ENCODE results near the gene S1PR4. TPM values are rescaled to one million over a fixed set of nuclear protein-coding genes. Genes with fewer than 3 reads are reported as not detected.

The S1PR4 gene
- 0.58 TPM for total RNA-seq
- 1 to 10 TPM in 1 of 8 donors, under 1 TPM in 7; 0.31 to 1.0 (median 0.56) TPM for polyA plus RNA-seq (ENCODE audit: insufficient read depth in 1 of 8, insufficient read length in 8 of 8, low replicate concordance in 1 of 8)
- long read RNA-seq, donor 1 = 0 reads
- long read RNA-seq, donor 2 = 0 reads
- long read RNA-seq, donor 3 = 0 reads
- long read RNA-seq, donor 4, partial matches to known transcripts = 0 of 1 reads
- long read RNA-seq, donor 4, other reads (novel, unspliced or antisense) = 0 of 1 reads
- long read RNA-seq, donor 5, partial matches to known transcripts = 0 of 3 reads
- long read RNA-seq, donor 5, other reads (novel, unspliced or antisense) = 0 of 3 reads
- long read RNA-seq, donor 6 = 0 reads
- long read RNA-seq, donor 7 = 0 reads
- long read RNA-seq, donor 8, partial matches to known transcripts = 0 of 1 reads
- long read RNA-seq, donor 8, other reads (novel, unspliced or antisense) = 0 of 1 reads
- long read RNA-seq, donor 9 = 0 reads
- long read RNA-seq, donor 10, partial matches to known transcripts = 0 of 1 reads
- long read RNA-seq, donor 10, other reads (novel, unspliced or antisense) = 0 of 1 reads
- long read RNA-seq, donor 11 = 0 reads

- H3K4me1 ChIP-seq (ENCODE audit: control insufficient read depth, insufficient read depth, low read length) = peaks cover 20% of the 10 kb centered on the region
- no peaks in the 10 kb centered on the region for H3K9me3 ChIP-seq (replicated peaks; ENCODE audit: control insufficient read depth, low read depth, low read length)
- whole genome bisulfite sequencing (ENCODE audit: insufficient coverage) = 70% methylated on average over 41 of the region's 42 CpGs
- peak within 1 kb of the TSS; percentile 19 for H3K4me3 ChIP-seq (ENCODE audit: low read length)
- no peaks in the 10 kb centered on the region for H3K36me3 ChIP-seq (ENCODE audit: control insufficient read depth, insufficient read depth, low read length)
- no peak for DNase-seq
- no peaks in the 10 kb centered on the region for H3K27me3 ChIP-seq (ENCODE audit: control insufficient read depth, insufficient read depth, low read length)
- no peak within 1 kb of the TSS for H3K27ac ChIP-seq (ENCODE audit: low read length)
Observed at GRCh38 chr19:3178377-3178972, at the start of gene S1PR4. TSS of gene S1PR4 (plus strand) at chr19:3178769. CDS start at chr19:3178793, 24 bp downstream.

GRCh38 chr19:3129112-3129511, 49.5 kb upstream of the S1PR4 start:
- peaks cover 11% of the 10 kb centered on the region for H3K4me1 ChIP-seq (ENCODE audit: control insufficient read depth, insufficient read depth, low read length)

GRCh38 chr19:3131168-3131567, 47.4 kb upstream of the S1PR4 start:
- Histone ChIP-seq H3K9me3 (replicated peaks; ENCODE audit: control insufficient read depth, low read depth, low read length) (no peaks in the 10 kb centered on the region), H3K27ac (ENCODE audit: low read length) (no peak overlapping the region), H3K4me3 (ENCODE audit: low read length) (no peak overlapping the region), H3K36me3 (ENCODE audit: control insufficient read depth, insufficient read depth, low read length) (no peaks in the 10 kb centered on the region), H3K27me3 (ENCODE audit: control insufficient read depth, insufficient read depth, low read length) (no peaks in the 10 kb centered on the region), H3K4me1 (ENCODE audit: control insufficient read depth, insufficient read depth, low read length) (peaks cover 9% of the 10 kb centered on the region)
- WGBS (ENCODE audit: insufficient coverage) = 92% methylated on average over 17 of the region's 24 CpGs
- no peak for DNase-seq

More at GRCh38 chr19:3129112-3129511, 49.5 kb upstream of the S1PR4 start:
- Histone ChIP-seq H3K4me3 (ENCODE audit: low read length) (no peak overlapping the region), H3K36me3 (ENCODE audit: control insufficient read depth, insufficient read depth, low read length) (no peaks in the 10 kb centered on the region), H3K27ac (ENCODE audit: low read length) (no peak overlapping the region), H3K27me3 (ENCODE audit: control insufficient read depth, insufficient read depth, low read length) (no peaks in the 10 kb centered on the region), H3K9me3 (replicated peaks; ENCODE audit: control insufficient read depth, low read depth, low read length) (no peaks in the 10 kb centered on the region)
- DNase-seq = no peak
- no CpG with 5 or more reads among the region's 1 CpG for WGBS (ENCODE audit: insufficient coverage)

GRCh38 chr19:3132971-3133792, 45.4 kb upstream of the S1PR4 start:
- Histone ChIP-seq H3K36me3 (ENCODE audit: control insufficient read depth, insufficient read depth, low read length) (no peaks in the 10 kb centered on the region), H3K9me3 (replicated peaks; ENCODE audit: control insufficient read depth, low read depth, low read length) (no peaks in the 10 kb centered on the region), H3K27me3 (ENCODE audit: control insufficient read depth, insufficient read depth, low read length) (no peaks in the 10 kb centered on the region), H3K4me3 (ENCODE audit: low read length) (no peak overlapping the region), H3K4me1 (ENCODE audit: control insufficient read depth, insufficient read depth, low read length) (peaks cover 11% of the 10 kb centered on the region), H3K27ac (ENCODE audit: low read length) (peak overlapping the region; percentile 57)
- peak; percentile 72 for DNase-seq
- 41% methylated on average over 20 of the region's 24 CpGs for WGBS (ENCODE audit: insufficient coverage)

- Histone ChIP-seq H3K9me3 (replicated peaks; ENCODE audit: control insufficient read depth, low read depth, low read length) (no peaks in the 10 kb centered on the region), H3K36me3 (ENCODE audit: control insufficient read depth, insufficient read depth, low read length) (no peaks in the 10 kb centered on the region), H3K4me3 (ENCODE audit: low read length) (no peak overlapping the region), H3K27ac (ENCODE audit: low read length) (peak overlapping the region; percentile 57), H3K27me3 (ENCODE audit: control insufficient read depth, insufficient read depth, low read length) (no peaks in the 10 kb centered on the region), H3K4me1 (ENCODE audit: control insufficient read depth, insufficient read depth, low read length) (peaks cover 11% of the 10 kb centered on the region)
- 85% methylated on average over 3 of the region's 4 CpGs for WGBS (ENCODE audit: insufficient coverage)
- no peak for DNase-seq
Observed at GRCh38 chr19:3133793-3134116, 44.8 kb upstream of the S1PR4 start.

- no peaks in the 10 kb centered on the region for H3K36me3 ChIP-seq (ENCODE audit: control insufficient read depth, insufficient read depth, low read length)
- peak within 1 kb of the TSS; percentile 27 for H3K4me3 ChIP-seq (ENCODE audit: low read length)
- H3K27me3 ChIP-seq (ENCODE audit: control insufficient read depth, insufficient read depth, low read length) = no peaks in the 10 kb centered on the region
- no peak within 1 kb of the TSS for H3K27ac ChIP-seq (ENCODE audit: low read length)
- no peaks in the 10 kb centered on the region for H3K9me3 ChIP-seq (replicated peaks; ENCODE audit: control insufficient read depth, low read depth, low read length)
- peaks cover 11% of the 10 kb centered on the region for H3K4me1 ChIP-seq (ENCODE audit: control insufficient read depth, insufficient read depth, low read length)
- WGBS (ENCODE audit: insufficient coverage) = 77% methylated on average over 30 of the region's 40 CpGs
- peak; percentile 34 for DNase-seq
Observed at GRCh38 chr19:3135961-3136683, 42.4 kb upstream of the S1PR4 start, which contains the start of gene GNA15. TSS of gene GNA15 (plus strand) at chr19:3136033. CDS start at chr19:3136451, 418 bp downstream.

- H3K27ac ChIP-seq (ENCODE audit: low read length) = no peak overlapping the region
- H3K4me1 ChIP-seq (ENCODE audit: control insufficient read depth, insufficient read depth, low read length) = peaks cover 14% of the 10 kb centered on the region
- peak overlapping the region; percentile 27 for H3K4me3 ChIP-seq (ENCODE audit: low read length)
Observed at GRCh38 chr19:3136684-3137055, 41.9 kb upstream of the S1PR4 start.

GRCh38 chr19:3137119-3137518, 41.5 kb upstream of the S1PR4 start:
- Histone ChIP-seq H3K27ac (ENCODE audit: low read length) (no peak overlapping the region), H3K4me1 (ENCODE audit: control insufficient read depth, insufficient read depth, low read length) (peaks cover 19% of the 10 kb centered on the region), H3K27me3 (ENCODE audit: control insufficient read depth, insufficient read depth, low read length) (no peaks in the 10 kb centered on the region), H3K9me3 (replicated peaks; ENCODE audit: control insufficient read depth, low read depth, low read length) (no peaks in the 10 kb centered on the region), H3K4me3 (ENCODE audit: low read length) (peak overlapping the region; percentile 27), H3K36me3 (ENCODE audit: control insufficient read depth, insufficient read depth, low read length) (no peaks in the 10 kb centered on the region)
- 26% methylated on average over 6 of the region's 7 CpGs for WGBS (ENCODE audit: insufficient coverage)
- DNase-seq = peak; percentile 68

More at GRCh38 chr19:3136684-3137055, 41.9 kb upstream of the S1PR4 start:
- Histone ChIP-seq H3K27me3 (ENCODE audit: control insufficient read depth, insufficient read depth, low read length) (no peaks in the 10 kb centered on the region), H3K9me3 (replicated peaks; ENCODE audit: control insufficient read depth, low read depth, low read length) (no peaks in the 10 kb centered on the region), H3K36me3 (ENCODE audit: control insufficient read depth, insufficient read depth, low read length) (no peaks in the 10 kb centered on the region)
- WGBS (ENCODE audit: insufficient coverage) = 87% methylated on average over 8 of the region's 16 CpGs
- DNase-seq = no peak

GRCh38 chr19:3138268-3138667, 40.3 kb upstream of the S1PR4 start:
- Histone ChIP-seq H3K4me3 (ENCODE audit: low read length) (no peak overlapping the region), H3K36me3 (ENCODE audit: control insufficient read depth, insufficient read depth, low read length) (no peaks in the 10 kb centered on the region), H3K27me3 (ENCODE audit: control insufficient read depth, insufficient read depth, low read length) (no peaks in the 10 kb centered on the region), H3K9me3 (replicated peaks; ENCODE audit: control insufficient read depth, low read depth, low read length) (no peaks in the 10 kb centered on the region), H3K4me1 (ENCODE audit: control insufficient read depth, insufficient read depth, low read length) (peaks cover 19% of the 10 kb centered on the region), H3K27ac (ENCODE audit: low read length) (no peak overlapping the region)
- no peak for DNase-seq
- WGBS (ENCODE audit: insufficient coverage) = 84% methylated on average over 6 of the region's 15 CpGs
